HEK293 (cell line): Measurements from ENCODE around the gene UCKL1.

ENCODE experiments used
- ATF2 ChIP-seq: fragments of 450-650 bp; formaldehyde crosslinking; IDR thresholded peaks from 2 replicates; pipeline ENCODE4 v1.5.1; 2016; ENCODE audit warnings: missing biosample characterization, missing genetic modification characterization, low read depth
- ELK4 ChIP-seq: IDR thresholded peaks from 2 replicates; pipeline ENCODE4 v1.6.1; 2011; ENCODE audit warnings: mild to moderate bottlenecking, low read depth, low read length, borderline replicate concordance
- INSM2 ChIP-seq: fragments of 450-650 bp; formaldehyde crosslinking; IDR thresholded peaks from 2 replicates; pipeline ENCODE4 v1.5.1; 2016; ENCODE audit warnings: missing biosample characterization, missing genetic modification characterization
- KLF16 ChIP-seq: fragments of 450-650 bp; formaldehyde crosslinking; IDR thresholded peaks from 2 replicates; pipeline ENCODE4 v1.5.1; 2017; ENCODE audit warnings: missing biosample characterization, missing genetic modification characterization
- MYNN ChIP-seq: fragments of 450-650 bp; formaldehyde crosslinking; IDR thresholded peaks from 2 replicates; pipeline ENCODE4 v1.5.1; 2016; ENCODE audit warnings: missing biosample characterization, missing genetic modification characterization, borderline replicate concordance
- SP3 ChIP-seq: fragments of 450-650 bp; formaldehyde crosslinking; IDR thresholded peaks from 2 replicates; pipeline ENCODE4 v1.5.1; 2016; ENCODE audit warnings: missing biosample characterization, missing genetic modification characterization
- WT1 ChIP-seq: fragments of 450-650 bp; formaldehyde crosslinking; IDR thresholded peaks from 2 replicates; pipeline ENCODE4 v1.5.1; 2016; ENCODE audit warnings: missing biosample characterization, missing genetic modification characterization
- ZBTB10 ChIP-seq: fragments of 450-650 bp; formaldehyde crosslinking; IDR thresholded peaks from 2 replicates; pipeline ENCODE4 v1.5.1; 2016; ENCODE audit warnings: missing biosample characterization, missing genetic modification characterization
- ZBTB17 ChIP-seq: fragments of 450-650 bp; formaldehyde crosslinking; IDR thresholded peaks from 2 replicates; pipeline ENCODE4 v1.5.1; 2016; ENCODE audit warnings: missing biosample characterization, missing genetic modification characterization
- ZBTB44 ChIP-seq: fragments of 450-650 bp; IDR thresholded peaks from 2 replicates; pipeline ENCODE4 v1.5.1; 2018; ENCODE audit warnings: missing biosample characterization, mild to moderate bottlenecking, missing genetic modification characterization
- ZFP69B ChIP-seq: fragments of 450-650 bp; formaldehyde crosslinking; IDR thresholded peaks from 2 replicates; pipeline ENCODE4 v1.5.1; 2016; ENCODE audit warnings: missing biosample characterization, missing genetic modification characterization
- ZIC2 ChIP-seq: fragments of 450-650 bp; formaldehyde crosslinking; IDR thresholded peaks from 2 replicates; pipeline ENCODE4 v1.5.1; 2016; ENCODE audit warnings: missing biosample characterization, missing genetic modification characterization
- ZNF114 ChIP-seq: fragments of 450-650 bp; formaldehyde crosslinking; IDR thresholded peaks from 2 replicates; pipeline ENCODE4 v1.5.0; 2017; ENCODE audit warnings: missing biosample characterization, missing genetic modification characterization
- ZNF121 ChIP-seq: fragments of 450-650 bp; formaldehyde crosslinking; IDR thresholded peaks from 2 replicates; pipeline ENCODE4 v1.5.1; 2016; ENCODE audit warnings: missing biosample characterization, missing genetic modification characterization
- ZNF146 ChIP-seq: fragments of 450-650 bp; formaldehyde crosslinking; IDR thresholded peaks from 2 replicates; pipeline ENCODE4 v1.5.1; 2016; ENCODE audit warnings: missing biosample characterization, missing genetic modification characterization
- ZNF155 ChIP-seq: fragments of 450-650 bp; formaldehyde crosslinking; IDR thresholded peaks from 2 replicates; pipeline ENCODE4 v1.5.1; 2016; ENCODE audit warnings: missing biosample characterization, missing genetic modification characterization
- ZNF214 ChIP-seq: fragments of 450-650 bp; formaldehyde crosslinking; IDR thresholded peaks from 2 replicates; pipeline ENCODE4 v1.5.1; 2017; ENCODE audit warnings: missing biosample characterization, mild to moderate bottlenecking, missing genetic modification characterization, borderline replicate concordance
- ZNF335 ChIP-seq: fragments of 450-650 bp; formaldehyde crosslinking; conservative IDR thresholded peaks from 2 replicates; pipeline ENCODE4 v1.5.1; 2016; ENCODE audit warnings: missing biosample characterization, missing genetic modification characterization
- ZNF362 ChIP-seq: fragments of 450-650 bp; formaldehyde crosslinking; IDR thresholded peaks from 2 replicates; pipeline ENCODE4 v1.5.1; 2016; ENCODE audit warnings: missing biosample characterization, missing genetic modification characterization
- ZNF398 ChIP-seq: fragments of 450-650 bp; formaldehyde crosslinking; IDR thresholded peaks from 2 replicates; pipeline ENCODE4 v1.5.1; 2017; ENCODE audit warnings: missing biosample characterization, missing genetic modification characterization
- ZNF48 ChIP-seq: fragments of 450-650 bp; formaldehyde crosslinking; IDR thresholded peaks from 2 replicates; pipeline ENCODE4 v1.5.1; 2016; ENCODE audit warnings: missing biosample characterization, missing genetic modification characterization
- ZNF623 ChIP-seq: fragments of 450-650 bp; formaldehyde crosslinking; IDR thresholded peaks from 2 replicates; pipeline ENCODE4 v1.5.1; 2016; ENCODE audit warnings: missing biosample characterization, missing genetic modification characterization
- ZNF629 ChIP-seq: fragments of 450-650 bp; formaldehyde crosslinking; IDR thresholded peaks from 2 replicates; pipeline ENCODE4 v1.5.1; 2017; ENCODE audit warnings: missing biosample characterization, missing genetic modification characterization
- ZNF670 ChIP-seq: fragments of 450-650 bp; formaldehyde crosslinking; IDR thresholded peaks from 2 replicates; pipeline ENCODE4 v1.5.1; 2016; ENCODE audit warnings: missing biosample characterization, missing genetic modification characterization, low read depth
- ZNF792 ChIP-seq: fragments of 450-650 bp; formaldehyde crosslinking; IDR thresholded peaks from 2 replicates; pipeline ENCODE4 v1.5.1; 2016; ENCODE audit warnings: missing biosample characterization, missing genetic modification characterization
- ZSCAN18 ChIP-seq: fragments of 450-650 bp; formaldehyde crosslinking; IDR thresholded peaks from 2 replicates; pipeline ENCODE4 v1.5.1; 2016; ENCODE audit warnings: missing biosample characterization, missing genetic modification characterization

The UCKL1 gene

GRCh38 chr20:63894358-63895201 lies 61.6 kb downstream of the UCKL1 start, which contains the start of gene DNAJC5 (continued):
- TF ChIP-seq ZBTB44 (tag by site-specific recombination): no peak
- TF ChIP-seq ZNF670: no peak
- TF ChIP-seq ZBTB10 (tag by site-specific recombination): no peak
- no peak for TF ChIP-seq ZNF146 (tag by site-specific recombination)
- no peak for TF ChIP-seq ZNF121 (tag by site-specific recombination)
- TF ChIP-seq SP3 (tag by site-specific recombination): peak; percentile 96
- TF ChIP-seq ZFP69B (tag by site-specific recombination): peak; percentile 98
- TF ChIP-seq ZNF114: no peak
- no peak for TF ChIP-seq ZNF792 (tag by site-specific recombination)
- TF ChIP-seq ZBTB17 (tag by site-specific recombination): peak; percentile 63; the same call in 1 of the 2 replicates
- TF ChIP-seq ZNF629 (tag by site-specific recombination): no peak
- TF ChIP-seq ZNF362 (tag by site-specific recombination): no peak
- no peak for TF ChIP-seq MYNN (tag by site-specific recombination)
- TF ChIP-seq WT1 (tag by site-specific recombination): no peak
- no peak for TF ChIP-seq ZNF335 (tag by site-specific recombination)
- TF ChIP-seq ZNF398 (tag by site-specific recombination): no peak
- peak; percentile 23; the same call in 1 of the 2 replicates for TF ChIP-seq ZIC2 (tag by site-specific recombination)
- TF ChIP-seq ZNF214: no peak
- TF ChIP-seq ZNF155 (tag by site-specific recombination): no peak
- TF ChIP-seq ZSCAN18 (tag by site-specific recombination): no peak
- no peak for TF ChIP-seq ZNF623 (tag by site-specific recombination)
- TF ChIP-seq INSM2 (tag by site-specific recombination): no peak
- no peak for TF ChIP-seq ELK4
- no peak for TF ChIP-seq ZNF48 (tag by site-specific recombination)
- no peak for TF ChIP-seq ATF2
- TF ChIP-seq KLF16: peak; percentile 82
